ENCODE results near the gene EPC2.

GRCh38 chr2:148653437-148653836 is 8.9 kb downstream of the EPC2 start:
- no peak for TF ChIP-seq CTCF (IDR thresholded peaks at IDR 0.05; ENCODE audit: low read depth, low read length)
- no peak for TF ChIP-seq POLR2A (IDR thresholded peaks at IDR 0.05; ENCODE audit: extremely low read depth, insufficient read length)
